Peyer's patch (tissue), 4 donors: Measurements from ENCODE around the gene LTBP3.

Experiments
- POLR2A ChIP-seq, 2 donors: fragments of 450-650 bp; IDR thresholded peaks; one replicate each; pipeline ENCODE4 v1.5.1; 2017; ENCODE audit warnings: antibody characterized with exemption in 2 of 2, mild to moderate bottlenecking in 2 of 2, moderate library complexity in 2 of 2
- TF ChIP-seq, protein P1 (sequence below), 6 experiments: fragments of 450-650 bp in 4 of 6; fragments of 200-600 bp in 2 of 6; sonication (generic) in 1 of 6; IDR thresholded peaks; one replicate each; pipeline ENCODE4 v1.5.1; 2017 to 2019; ENCODE audit warnings: antibody characterized with exemption in 6 of 6, mild to moderate bottlenecking in 3 of 6, moderate library complexity in 1 of 6

DNA sequence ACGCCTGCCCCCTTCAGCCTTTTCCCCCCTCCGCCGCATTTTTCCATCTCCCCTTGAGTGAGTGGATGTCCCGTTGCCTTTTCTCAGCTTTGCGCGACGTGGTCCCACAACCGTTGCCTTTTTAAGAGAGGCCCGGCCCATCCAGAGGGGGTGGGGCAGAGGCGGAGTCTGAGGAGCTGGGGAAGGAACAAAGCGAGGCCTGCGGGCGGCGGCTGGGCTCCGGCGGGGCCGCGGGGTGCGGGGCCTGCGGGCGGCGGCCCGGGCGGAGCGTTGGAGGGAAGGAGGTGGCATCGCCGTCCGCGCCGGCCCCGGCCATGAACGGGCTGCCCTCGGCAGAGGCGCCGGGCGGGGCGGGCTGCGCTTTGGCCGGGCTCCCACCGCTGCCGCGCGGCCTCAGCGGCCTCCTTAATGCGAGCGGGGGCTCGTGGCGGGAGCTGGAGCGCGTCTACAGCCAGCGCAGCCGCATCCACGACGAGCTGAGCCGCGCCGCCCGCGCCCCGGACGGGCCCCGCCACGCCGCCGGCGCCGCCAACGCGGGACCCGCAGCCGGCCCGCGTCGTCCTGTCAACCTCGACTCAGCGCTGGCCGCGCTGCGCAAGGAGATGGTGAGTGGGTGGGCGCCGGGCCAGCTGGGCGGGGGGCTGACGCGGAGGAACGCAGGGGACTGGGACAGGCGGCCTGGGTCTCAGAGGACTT, 14.3 kb upstream of the LTBP3 start, which contains the start of gene FAM89B:
- TF ChIP-seq, protein P1, sequence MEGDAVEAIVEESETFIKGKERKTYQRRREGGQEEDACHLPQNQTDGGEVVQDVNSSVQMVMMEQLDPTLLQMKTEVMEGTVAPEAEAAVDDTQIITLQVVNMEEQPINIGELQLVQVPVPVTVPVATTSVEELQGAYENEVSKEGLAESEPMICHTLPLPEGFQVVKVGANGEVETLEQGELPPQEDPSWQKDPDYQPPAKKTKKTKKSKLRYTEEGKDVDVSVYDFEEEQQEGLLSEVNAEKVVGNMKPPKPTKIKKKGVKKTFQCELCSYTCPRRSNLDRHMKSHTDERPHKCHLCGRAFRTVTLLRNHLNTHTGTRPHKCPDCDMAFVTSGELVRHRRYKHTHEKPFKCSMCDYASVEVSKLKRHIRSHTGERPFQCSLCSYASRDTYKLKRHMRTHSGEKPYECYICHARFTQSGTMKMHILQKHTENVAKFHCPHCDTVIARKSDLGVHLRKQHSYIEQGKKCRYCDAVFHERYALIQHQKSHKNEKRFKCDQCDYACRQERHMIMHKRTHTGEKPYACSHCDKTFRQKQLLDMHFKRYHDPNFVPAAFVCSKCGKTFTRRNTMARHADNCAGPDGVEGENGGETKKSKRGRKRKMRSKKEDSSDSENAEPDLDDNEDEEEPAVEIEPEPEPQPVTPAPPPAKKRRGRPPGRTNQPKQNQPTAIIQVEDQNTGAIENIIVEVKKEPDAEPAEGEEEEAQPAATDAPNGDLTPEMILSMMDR (IDR thresholded peaks at IDR 0.05) = peak in 2 of 6 experiments; percentile 5 to 9
- TF ChIP-seq POLR2A (IDR thresholded peaks at IDR 0.05) = peak in 1 of 2 donors; percentile 74
